NCI-H82 treated with DMSO at 0.1 percent for 48 hours (cell line): ENCODE data around the gene VSIG8.
"Not testable (repeated sequence)": the region's sequence is repeated elsewhere in the genome, so short reads cannot be mapped to it uniquely, and the experiment has no call there.

Source experiments
- DNase-seq: peaks from one replicate; lab custom pipeline; 2025; ENCODE audit not compliant: unreplicated experiment; lab: John Stamatoyannopoulos, UW

Gene VSIG8

GRCh38 chr1:159862557-159862956, at the start of gene VSIG8:
VSIG8 (minus strand) TSS chr1:159862657; CDS start chr1:159862521, 136 bp downstream.
- no peak for DNase-seq

- DNase-seq, result no peak
Observed at GRCh38 chr1:159911326-159912070, 49.0 kb upstream of the VSIG8 start.

- no peak for DNase-seq
Observed at GRCh38 chr1:159908031-159908940, 45.8 kb upstream of the VSIG8 start.

- DNase-seq, result no peak
Observed at GRCh38 chr1:159906960-159907359, 44.5 kb upstream of the VSIG8 start.

GRCh38 chr1:159904036-159904435, 41.6 kb upstream of the VSIG8 start:
- DNase-seq, result not testable (repeated sequence)

GRCh38 chr1:159902541-159902940, 40.1 kb upstream of the VSIG8 start:
- DNase-seq, result no peak

GRCh38 chr1:159900755-159901360, 38.4 kb upstream of the VSIG8 start:
- DNase-seq, result peak; percentile 8

- peak; percentile 83 for DNase-seq
Observed at GRCh38 chr1:159900086-159900680, 37.7 kb upstream of the VSIG8 start, which contains the start of gene CFAP45. CFAP45 (minus strand) TSS chr1:159900165; CDS start chr1:159900098, 67 bp downstream.

- not testable (repeated sequence) for DNase-seq
Observed at GRCh38 chr1:159899634-159900033, 37.2 kb upstream of the VSIG8 start.

GRCh38 chr1:159898527-159898926, 36.1 kb upstream of the VSIG8 start:
- DNase-seq, result no peak

GRCh38 chr1:159897962-159898361, 35.5 kb upstream of the VSIG8 start:
- no peak for DNase-seq

GRCh38 chr1:159896546-159896930, 34.1 kb upstream of the VSIG8 start:
- no peak for DNase-seq

GRCh38 chr1:159895836-159896545, 33.5 kb upstream of the VSIG8 start:
- DNase-seq, result no peak

GRCh38 chr1:159895286-159895685, 32.8 kb upstream of the VSIG8 start:
- no peak for DNase-seq

- no peak for DNase-seq
Observed at GRCh38 chr1:159892944-159893343, 30.5 kb upstream of the VSIG8 start.

- peak; percentile 68 for DNase-seq
Observed at GRCh38 chr1:159891275-159892157, 29.1 kb upstream of the VSIG8 start.

GRCh38 chr1:159890390-159890789, 27.9 kb upstream of the VSIG8 start:
- no peak for DNase-seq

GRCh38 chr1:159889821-159890252, 27.4 kb upstream of the VSIG8 start:
- DNase-seq, result no peak

GRCh38 chr1:159889202-159889601, 26.7 kb upstream of the VSIG8 start:
- no peak for DNase-seq
